AG04449 (cell line): Measurements from ENCODE around the gene ALOX15.

ENCODE experiments used
- CTCF ChIA-PET: fragments of 350-600 bp; formaldehyde crosslinking; extraction: SDS; loops from one replicate; lab custom pipeline; 2021; ENCODE audit warnings: antibody characterized with exemption; lab: Yijun Ruan, JAX
- POLR2A ChIA-PET: fragments of 400-600, 350-600 bp; formaldehyde crosslinking; extraction: SDS; loops from one replicate; lab custom pipeline; 2020; ENCODE audit warnings: antibody characterized with exemption, inconsistent platforms; lab: Yijun Ruan, JAX
- DNase-seq: peaks from one replicate; pipeline ENCODE4 v3.0.0-alpha.2; 2010; ENCODE audit warnings: low read depth, low spot score
- H3K4me3 ChIP-seq: 2 replicates; pipeline ENCODE4 v1.5.1; 2011; ENCODE audit warnings: low read depth, mild to moderate bottlenecking, control low read depth, low read length
- TF ChIP-seq, protein P1 (sequence below): IDR thresholded peaks from one replicate; pipeline ENCODE4 v1.5.1; 2011; ENCODE audit warnings: mild to moderate bottlenecking, moderate library complexity, low read length, control low read depth, inconsistent platforms; ENCODE audit not compliant: insufficient read depth; ENCODE audit errors: missing control alignments

The ALOX15 gene

DNA sequence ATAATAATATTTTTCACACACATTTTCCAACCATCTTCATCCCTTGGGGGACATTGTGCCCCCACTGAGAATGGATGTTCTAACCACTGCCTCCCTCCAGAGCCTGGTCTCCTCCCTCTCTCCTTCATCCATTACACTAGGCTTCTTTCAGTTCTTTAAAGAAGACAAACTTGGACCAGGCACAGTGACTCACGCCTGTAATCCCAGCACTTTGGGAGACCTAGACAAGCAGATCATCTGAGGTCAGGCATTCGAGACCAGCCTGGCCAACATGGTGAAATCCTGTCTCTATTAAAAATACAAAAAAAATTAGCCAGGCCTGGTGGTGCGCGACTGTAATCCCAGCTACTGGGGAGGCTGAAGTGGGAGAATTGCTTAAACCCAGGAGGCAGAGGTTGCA lies 6.5 kb downstream of the ALOX15 start:
- no peak for DNase-seq
- ChIA-PET CTCF (interaction anchor here (8.7 kb wide), 1 partner anchor 69 kb away, joined by 69 read pairs; no protein-coding TSS in a partner anchor), POLR2A (no interaction called here)
- no peak overlapping the region for H3K4me3 ChIP-seq
- TF ChIP-seq, protein P1, sequence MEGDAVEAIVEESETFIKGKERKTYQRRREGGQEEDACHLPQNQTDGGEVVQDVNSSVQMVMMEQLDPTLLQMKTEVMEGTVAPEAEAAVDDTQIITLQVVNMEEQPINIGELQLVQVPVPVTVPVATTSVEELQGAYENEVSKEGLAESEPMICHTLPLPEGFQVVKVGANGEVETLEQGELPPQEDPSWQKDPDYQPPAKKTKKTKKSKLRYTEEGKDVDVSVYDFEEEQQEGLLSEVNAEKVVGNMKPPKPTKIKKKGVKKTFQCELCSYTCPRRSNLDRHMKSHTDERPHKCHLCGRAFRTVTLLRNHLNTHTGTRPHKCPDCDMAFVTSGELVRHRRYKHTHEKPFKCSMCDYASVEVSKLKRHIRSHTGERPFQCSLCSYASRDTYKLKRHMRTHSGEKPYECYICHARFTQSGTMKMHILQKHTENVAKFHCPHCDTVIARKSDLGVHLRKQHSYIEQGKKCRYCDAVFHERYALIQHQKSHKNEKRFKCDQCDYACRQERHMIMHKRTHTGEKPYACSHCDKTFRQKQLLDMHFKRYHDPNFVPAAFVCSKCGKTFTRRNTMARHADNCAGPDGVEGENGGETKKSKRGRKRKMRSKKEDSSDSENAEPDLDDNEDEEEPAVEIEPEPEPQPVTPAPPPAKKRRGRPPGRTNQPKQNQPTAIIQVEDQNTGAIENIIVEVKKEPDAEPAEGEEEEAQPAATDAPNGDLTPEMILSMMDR = no peak

DNA sequence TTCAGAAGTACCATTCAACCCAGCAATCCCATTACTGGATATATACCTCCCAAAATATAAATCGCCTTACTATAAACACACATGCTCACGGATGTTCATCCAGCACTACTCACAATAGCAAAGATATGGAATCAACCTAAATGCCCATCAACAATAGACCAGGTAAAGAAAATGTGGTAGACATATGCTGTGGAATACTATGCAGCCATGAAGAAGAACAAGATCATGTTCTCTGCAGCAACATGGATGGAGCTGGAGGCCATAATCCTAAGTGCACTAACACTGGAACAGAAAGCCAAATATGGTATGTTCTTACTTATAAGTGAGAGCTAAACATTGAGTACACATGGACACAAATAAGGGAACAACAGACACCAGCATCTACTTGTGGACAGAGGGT lies 7.8 kb downstream of the ALOX15 start:
- no peak for DNase-seq
- TF ChIP-seq, protein P1 = no peak
- POLR2A ChIA-PET = no interaction called here
- CTCF ChIA-PET = interaction anchor here (1.2 to 8.7 kb wide), 3 partner anchors 8 to 67 kb away, joined by 3 to 69 read pairs (median 13); no protein-coding TSS in a partner anchor
- H3K4me3 ChIP-seq = no peak overlapping the region

DNA sequence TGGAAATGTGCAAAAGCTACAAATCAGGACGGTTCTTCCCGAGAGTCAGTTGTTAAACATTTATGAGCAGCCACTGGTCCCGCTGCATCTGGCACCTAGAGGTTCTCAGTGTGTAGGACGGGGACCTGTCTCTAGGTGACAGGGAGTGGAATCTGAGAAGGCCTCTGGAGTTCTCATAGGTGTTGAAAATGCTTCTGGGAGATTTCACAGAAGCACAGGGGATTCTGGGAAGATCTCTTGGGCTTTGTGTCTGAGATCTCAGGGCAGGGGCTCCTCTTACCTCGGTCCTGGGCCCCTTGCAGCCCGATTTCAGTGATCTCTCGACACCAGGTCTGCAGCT lies 8.9 kb downstream of the ALOX15 start:
- no peak overlapping the region for H3K4me3 ChIP-seq
- no peak for DNase-seq
- TF ChIP-seq, protein P1 = no peak
- ChIA-PET CTCF (interaction anchor here (0.9 to 8.7 kb wide), 4 partner anchors 13 to 70 kb away, joined by 3 to 69 read pairs (median 6); no protein-coding TSS in a partner anchor), POLR2A (no interaction called here)

DNA sequence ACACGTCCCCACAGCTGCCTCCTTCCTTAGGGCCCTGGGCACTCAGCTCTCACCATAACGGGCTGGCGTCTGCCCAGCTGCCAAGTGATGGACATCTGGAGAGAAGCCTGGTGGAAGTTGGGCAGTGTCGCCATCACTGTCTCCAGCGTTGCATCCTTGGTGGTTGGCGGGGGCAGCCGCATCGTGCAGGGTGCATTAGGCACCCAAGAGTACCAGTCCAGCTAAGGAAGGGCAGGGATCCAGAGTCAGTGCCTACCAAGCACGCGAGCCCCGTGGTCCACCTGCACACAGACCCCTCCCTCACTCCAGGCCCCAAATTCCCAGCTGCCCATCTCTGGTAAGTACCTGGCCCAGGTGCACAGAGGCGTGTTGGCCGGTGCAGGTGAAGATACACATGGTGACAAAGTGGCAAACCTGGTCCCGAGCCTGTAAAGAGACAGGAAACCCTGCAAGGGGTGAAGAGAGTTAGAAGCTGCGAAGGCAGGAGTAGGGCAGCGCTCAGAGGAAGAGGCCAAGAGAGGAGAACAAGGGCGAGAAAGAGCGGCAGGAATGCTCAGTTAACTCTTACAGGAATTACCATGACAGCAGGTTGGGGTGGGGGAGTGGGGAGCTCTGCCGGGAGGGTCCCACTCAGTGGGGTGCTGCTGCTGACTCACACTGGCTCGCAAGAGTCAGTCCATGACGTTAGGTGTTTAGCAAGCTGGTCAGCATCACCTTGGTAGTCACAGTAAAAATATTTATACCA lies 9.5 kb downstream of the ALOX15 start:
- ChIA-PET CTCF (interaction anchor here (0.9 to 8.7 kb wide), 4 partner anchors 13 to 69 kb away, joined by 3 to 69 read pairs (median 6); no protein-coding TSS in a partner anchor), POLR2A (no interaction called here)
- DNase-seq = no peak
- H3K4me3 ChIP-seq = no peak overlapping the region
- TF ChIP-seq, protein P1 = no peak

DNA sequence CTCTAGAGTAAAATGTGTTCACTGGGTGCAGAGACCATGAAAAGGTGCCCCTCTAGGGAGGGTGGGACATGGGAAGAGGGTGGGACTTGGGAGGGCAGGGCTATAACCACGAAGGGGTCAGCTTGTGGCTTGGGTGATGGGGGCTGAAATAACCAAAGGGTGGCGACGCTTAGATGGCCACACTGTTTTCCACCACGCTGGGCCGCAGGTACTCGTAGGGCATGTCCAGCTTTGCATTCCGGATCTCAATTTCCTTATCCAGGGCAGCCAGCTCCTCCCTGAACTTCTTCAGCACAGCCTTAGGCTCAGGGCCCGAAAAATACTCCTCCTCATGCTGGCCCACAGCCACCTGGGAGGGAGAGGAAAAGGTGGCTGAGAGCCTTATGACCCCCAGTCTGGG lies 10.0 kb downstream of the ALOX15 start:
- TF ChIP-seq, protein P1 = no peak
- no peak for DNase-seq
- ChIA-PET CTCF (interaction anchor here (8.7 kb wide), 1 partner anchor 65 kb away, joined by 69 read pairs; no protein-coding TSS in a partner anchor), POLR2A (no interaction called here)
- no peak overlapping the region for H3K4me3 ChIP-seq

DNA sequence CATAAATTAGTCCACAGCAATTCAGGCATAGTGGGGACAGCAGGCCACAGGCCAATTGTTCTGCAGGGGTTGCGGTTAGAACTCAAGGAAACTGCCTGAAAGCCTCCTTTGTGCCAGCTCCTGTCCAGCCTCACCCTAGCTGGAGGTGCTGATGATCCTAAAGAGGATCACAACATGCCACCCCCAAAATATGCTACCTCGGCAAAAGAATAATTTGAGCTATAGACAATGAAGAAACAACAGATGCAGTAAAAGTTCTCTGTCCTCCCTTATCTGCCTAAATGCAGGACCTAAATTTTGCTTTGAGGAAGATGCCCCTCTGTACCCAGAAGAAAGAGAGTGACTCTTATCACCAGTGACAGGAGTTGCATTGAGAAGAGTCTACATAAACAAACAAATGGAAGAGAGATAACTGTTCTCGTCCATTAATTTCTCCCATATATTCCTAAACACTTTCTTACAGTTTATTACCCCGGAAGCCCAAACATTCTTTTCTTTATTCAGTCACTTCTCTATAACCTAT lies 14.7 kb downstream of the ALOX15 start:
- POLR2A ChIA-PET = no interaction called here

More for the DNA sequence above, 14.7 kb downstream of the ALOX15 start:
- CTCF ChIA-PET = interaction anchor here (0.7 to 7.2 kb wide), 23 partner anchors 7 to 264 kb away, joined by 3 to 268 read pairs (median 4); partner anchors contain the start of gene GGT6
- DNase-seq = no peak
- TF ChIP-seq, protein P1 = no peak
- H3K4me3 ChIP-seq = no peak overlapping the region
